ENCODE results near the gene SLC30A3. TPM values are rescaled to one million over a fixed set of nuclear protein-coding genes. Genes with fewer than 3 reads are reported as not detected.

Gene SLC30A3
- total RNA-seq, 6 experiments from 2014 or later = not detected

DNA sequence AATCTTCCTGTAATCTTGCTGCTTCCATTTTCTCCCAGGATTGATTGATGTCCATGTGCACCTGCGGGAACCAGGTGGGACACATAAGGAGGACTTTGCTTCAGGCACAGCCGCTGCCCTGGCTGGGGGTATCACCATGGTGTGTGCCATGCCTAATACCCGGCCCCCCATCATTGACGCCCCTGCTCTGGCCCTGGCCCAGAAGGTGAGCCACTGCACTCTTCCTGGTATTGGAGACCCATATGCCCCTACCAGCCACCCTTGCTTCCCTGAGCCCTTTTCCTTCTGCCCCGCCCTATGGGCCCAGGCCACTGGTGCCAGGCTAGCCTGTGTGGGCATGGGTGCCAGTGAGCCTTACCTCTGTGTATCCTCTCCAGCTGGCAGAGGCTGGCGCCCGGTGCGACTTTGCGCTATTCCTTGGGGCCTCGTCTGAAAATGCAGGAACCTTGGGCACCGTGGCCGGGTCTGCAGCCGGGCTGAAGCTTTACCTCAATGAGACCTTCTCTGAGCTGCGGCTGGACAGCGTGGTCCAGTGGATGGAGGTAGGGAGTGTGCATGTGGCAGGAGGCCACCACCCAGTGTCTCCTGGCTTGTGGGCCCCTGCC, 25.4 kb downstream of the SLC30A3 start:
- H3K27ac Mint-ChIP-seq = no peak overlapping the region
- TF ChIP-seq, protein P1, sequence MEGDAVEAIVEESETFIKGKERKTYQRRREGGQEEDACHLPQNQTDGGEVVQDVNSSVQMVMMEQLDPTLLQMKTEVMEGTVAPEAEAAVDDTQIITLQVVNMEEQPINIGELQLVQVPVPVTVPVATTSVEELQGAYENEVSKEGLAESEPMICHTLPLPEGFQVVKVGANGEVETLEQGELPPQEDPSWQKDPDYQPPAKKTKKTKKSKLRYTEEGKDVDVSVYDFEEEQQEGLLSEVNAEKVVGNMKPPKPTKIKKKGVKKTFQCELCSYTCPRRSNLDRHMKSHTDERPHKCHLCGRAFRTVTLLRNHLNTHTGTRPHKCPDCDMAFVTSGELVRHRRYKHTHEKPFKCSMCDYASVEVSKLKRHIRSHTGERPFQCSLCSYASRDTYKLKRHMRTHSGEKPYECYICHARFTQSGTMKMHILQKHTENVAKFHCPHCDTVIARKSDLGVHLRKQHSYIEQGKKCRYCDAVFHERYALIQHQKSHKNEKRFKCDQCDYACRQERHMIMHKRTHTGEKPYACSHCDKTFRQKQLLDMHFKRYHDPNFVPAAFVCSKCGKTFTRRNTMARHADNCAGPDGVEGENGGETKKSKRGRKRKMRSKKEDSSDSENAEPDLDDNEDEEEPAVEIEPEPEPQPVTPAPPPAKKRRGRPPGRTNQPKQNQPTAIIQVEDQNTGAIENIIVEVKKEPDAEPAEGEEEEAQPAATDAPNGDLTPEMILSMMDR (IDR thresholded peaks at IDR 0.05) = no peak
- no peaks in the 10 kb centered on the region for H3K4me1 Mint-ChIP-seq (ENCODE audit: low read depth)
- H3K9me3 Mint-ChIP-seq = no peaks in the 10 kb centered on the region
- H3K36me3 Mint-ChIP-seq (ENCODE audit: low read depth) = peaks cover 40% of the 10 kb centered on the region
- DNase-seq = no peak
- peaks cover 2% of the 10 kb centered on the region; the same call in 1 of the 2 replicates for H3K27me3 Mint-ChIP-seq (ENCODE audit: insufficient read depth)
- no peak overlapping the region for H3K4me3 Mint-ChIP-seq

- H3K4me3 Mint-ChIP-seq = no peak overlapping the region
- H3K27me3 Mint-ChIP-seq (ENCODE audit: insufficient read depth) = no peaks in the 10 kb centered on the region; the same call in 1 of the 2 replicates
- H3K36me3 Mint-ChIP-seq (ENCODE audit: low read depth) = peaks cover 43% of the 10 kb centered on the region
- no peak for DNase-seq
- no peaks in the 10 kb centered on the region for H3K4me1 Mint-ChIP-seq (ENCODE audit: low read depth)
- TF ChIP-seq, protein P1 (IDR thresholded peaks at IDR 0.05) = no peak
- no peaks in the 10 kb centered on the region for H3K9me3 Mint-ChIP-seq
- H3K27ac Mint-ChIP-seq = no peak overlapping the region
Measured at GRCh38 chr2:27236626-27237025, 26.2 kb downstream of the SLC30A3 start.

- Mint-ChIP-seq H3K4me1 (ENCODE audit: low read depth) (no peaks in the 10 kb centered on the region), H3K27me3 (ENCODE audit: insufficient read depth) (no peaks in the 10 kb centered on the region; the same call in 1 of the 2 replicates), H3K36me3 (ENCODE audit: low read depth) (peaks cover 47% of the 10 kb centered on the region), H3K4me3 (no peak overlapping the region), H3K27ac (no peak overlapping the region), H3K9me3 (no peaks in the 10 kb centered on the region)
- TF ChIP-seq, protein P1 (IDR thresholded peaks at IDR 0.05) = no peak
- DNase-seq = no peak
Measured at GRCh38 chr2:27236136-27236535, 26.7 kb downstream of the SLC30A3 start.

DNA sequence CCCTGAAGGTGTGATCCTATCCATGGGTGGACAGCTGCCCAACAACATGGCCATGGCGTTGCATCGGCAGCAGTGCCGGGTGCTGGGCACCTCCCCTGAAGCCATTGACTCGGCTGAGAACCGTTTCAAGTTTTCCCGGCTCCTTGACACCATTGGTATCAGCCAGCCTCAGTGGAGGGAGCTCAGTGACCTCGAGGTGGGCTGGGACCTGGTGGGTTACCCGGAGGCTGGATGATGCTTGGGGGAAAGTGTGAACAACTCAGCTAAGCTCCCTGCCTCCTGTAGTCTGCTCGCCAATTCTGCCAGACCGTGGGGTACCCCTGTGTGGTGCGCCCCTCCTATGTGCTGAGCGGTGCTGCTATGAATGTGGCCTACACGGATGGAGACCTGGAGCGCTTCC, 29.5 kb downstream of the SLC30A3 start:
- TF ChIP-seq, protein P1 (IDR thresholded peaks at IDR 0.05) = no peak
- H3K36me3 Mint-ChIP-seq (ENCODE audit: low read depth) = peaks cover 37% of the 10 kb centered on the region
- DNase-seq = no peak
- no peaks in the 10 kb centered on the region; the same call in 1 of the 2 replicates for H3K27me3 Mint-ChIP-seq (ENCODE audit: insufficient read depth)
- no peak overlapping the region for H3K27ac Mint-ChIP-seq
- H3K4me1 Mint-ChIP-seq (ENCODE audit: low read depth) = no peaks in the 10 kb centered on the region
- no peaks in the 10 kb centered on the region for H3K9me3 Mint-ChIP-seq
- no peak overlapping the region for H3K4me3 Mint-ChIP-seq

DNA sequence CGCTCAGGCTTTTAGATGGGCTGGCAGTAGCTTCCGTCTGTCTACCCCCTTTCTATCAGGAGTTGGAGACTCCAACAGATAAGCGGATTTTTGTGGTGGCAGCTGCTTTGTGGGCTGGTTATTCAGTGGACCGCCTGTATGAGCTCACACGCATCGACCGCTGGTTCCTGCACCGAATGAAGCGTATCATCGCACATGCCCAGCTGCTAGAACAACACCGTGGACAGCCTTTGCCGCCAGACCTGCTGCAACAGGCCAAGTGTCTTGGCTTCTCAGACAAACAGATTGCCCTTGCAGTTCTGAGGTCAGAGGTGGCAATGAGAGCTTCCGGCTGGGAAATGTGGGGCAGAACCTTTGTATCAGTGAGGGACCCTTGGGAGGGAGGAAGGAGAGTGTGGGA, 30.9 kb downstream of the SLC30A3 start:
- Mint-ChIP-seq H3K4me1 (ENCODE audit: low read depth) (peaks cover 11% of the 10 kb centered on the region), H3K36me3 (ENCODE audit: low read depth) (peaks cover 41% of the 10 kb centered on the region)
- TF ChIP-seq, protein P1 (IDR thresholded peaks at IDR 0.05) = no peak

More for the DNA sequence above, 30.9 kb downstream of the SLC30A3 start:
- no peak for DNase-seq
- Mint-ChIP-seq H3K4me3 (no peak overlapping the region), H3K9me3 (no peaks in the 10 kb centered on the region), H3K27me3 (ENCODE audit: insufficient read depth) (no peaks in the 10 kb centered on the region; the same call in 1 of the 2 replicates), H3K27ac (no peak overlapping the region)

All from HFFc6 (cell line).